ENCODE measurements around the gene NHSL2.

The NHSL2 gene

DNA sequence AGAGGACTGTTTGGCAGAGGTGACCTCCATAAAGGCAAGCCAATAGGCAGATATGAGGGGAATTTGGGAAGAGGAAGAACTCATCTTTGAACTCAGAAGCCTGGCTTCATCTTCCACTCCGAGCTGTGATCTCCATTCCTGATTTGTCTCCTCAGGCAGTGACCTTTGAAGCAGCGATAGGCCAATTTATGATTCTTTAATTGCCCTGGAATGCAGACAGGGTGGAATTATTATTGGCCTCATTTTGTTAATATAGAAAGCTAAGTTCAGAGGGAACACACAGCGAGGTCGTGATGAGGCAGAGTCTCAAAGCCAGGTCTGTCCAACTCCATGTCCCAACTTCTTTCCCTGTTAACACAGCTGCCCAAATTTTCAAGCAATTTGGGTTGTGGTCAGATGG lies 204.2 kb downstream of the NHSL2 start:
- DNase-seq: no peak

DNA sequence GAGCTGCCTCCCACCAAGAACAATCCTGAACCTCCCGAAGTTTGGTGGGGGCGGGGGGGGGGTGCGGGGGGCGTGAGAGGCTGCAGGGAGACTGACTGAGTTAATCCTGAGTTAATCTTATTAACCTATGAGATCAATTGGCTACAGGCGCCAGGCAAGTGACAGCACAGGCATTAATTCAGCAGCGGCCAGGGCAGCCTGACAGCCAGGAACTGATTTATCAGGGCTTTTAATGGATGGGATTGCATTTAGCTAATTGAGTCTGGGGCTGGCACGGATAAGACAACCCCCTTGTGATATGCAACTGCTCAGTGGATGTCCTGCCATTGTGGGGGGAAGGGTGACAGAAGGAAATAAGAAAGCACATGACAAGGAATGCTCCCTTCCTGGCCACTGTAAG lies 204.7 kb downstream of the NHSL2 start:
- no peak for DNase-seq

DNA sequence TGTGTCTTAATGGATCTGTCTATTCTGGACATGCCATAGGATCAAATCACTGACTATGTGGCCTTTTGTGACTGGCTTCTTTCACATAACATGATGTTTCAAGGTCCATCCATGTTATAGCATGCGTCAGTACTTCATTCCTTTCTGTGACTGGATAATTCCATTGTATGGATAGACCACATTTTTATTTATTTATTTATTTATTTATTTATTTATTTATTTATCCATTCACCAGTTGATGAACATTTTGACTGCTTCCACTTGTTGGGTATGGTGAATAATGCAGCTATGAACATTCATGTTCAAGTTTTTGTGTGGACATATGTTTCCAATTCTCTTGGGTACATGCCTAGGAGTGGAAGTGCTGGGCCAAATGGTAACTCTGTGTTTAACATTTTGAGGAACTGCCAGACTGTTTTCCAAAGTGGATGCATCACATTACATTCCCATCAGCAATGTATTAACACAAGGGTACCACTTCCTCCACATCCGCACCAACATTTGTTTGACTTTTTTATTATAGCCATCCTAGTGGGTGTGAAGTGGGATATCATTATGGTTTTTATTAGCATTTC lies 207.1 kb downstream of the NHSL2 start:
- DNase-seq: no peak

DNA sequence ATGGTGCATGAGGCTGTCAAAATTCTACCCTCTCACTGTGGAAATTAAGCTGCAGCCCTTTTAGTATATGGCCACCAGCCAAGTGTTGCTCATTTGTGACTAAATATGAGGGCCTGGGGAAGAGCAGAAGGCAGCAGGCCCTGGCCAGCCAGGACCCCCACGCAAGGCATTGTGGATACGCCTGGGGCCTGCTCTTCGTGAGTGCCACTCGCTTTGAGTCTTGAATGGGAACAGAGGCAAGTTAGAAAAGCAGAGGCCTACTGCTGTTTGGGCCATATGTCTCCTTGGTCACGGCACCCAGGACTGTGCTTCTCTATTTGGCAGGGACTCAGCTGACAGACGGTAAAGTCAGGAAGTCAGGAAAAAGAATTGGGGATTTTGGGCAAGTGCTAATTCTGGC lies 210.2 kb downstream of the NHSL2 start:
- DNase-seq: peak; percentile 29

DNA sequence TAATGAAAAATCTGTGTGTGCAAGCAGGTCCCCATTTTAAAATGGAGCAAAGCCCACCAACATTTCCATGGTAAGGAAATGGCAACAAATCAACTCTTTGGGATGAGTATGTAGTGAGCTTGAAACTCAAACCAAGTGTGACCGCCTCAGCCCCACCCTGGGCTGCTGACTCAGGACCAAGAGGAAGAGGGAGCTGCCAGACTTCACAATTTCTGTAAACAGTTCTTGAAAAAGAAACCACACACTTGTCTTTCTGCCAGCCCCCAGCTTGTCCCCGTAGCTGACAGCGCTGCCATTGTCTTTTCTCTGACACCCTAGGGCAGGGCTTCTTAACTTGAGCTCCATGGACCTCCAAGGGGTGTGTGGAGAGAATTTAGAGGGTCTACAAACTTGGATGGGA lies 210.7 kb downstream of the NHSL2 start:
- DNase-seq: peak; percentile 76

DNA sequence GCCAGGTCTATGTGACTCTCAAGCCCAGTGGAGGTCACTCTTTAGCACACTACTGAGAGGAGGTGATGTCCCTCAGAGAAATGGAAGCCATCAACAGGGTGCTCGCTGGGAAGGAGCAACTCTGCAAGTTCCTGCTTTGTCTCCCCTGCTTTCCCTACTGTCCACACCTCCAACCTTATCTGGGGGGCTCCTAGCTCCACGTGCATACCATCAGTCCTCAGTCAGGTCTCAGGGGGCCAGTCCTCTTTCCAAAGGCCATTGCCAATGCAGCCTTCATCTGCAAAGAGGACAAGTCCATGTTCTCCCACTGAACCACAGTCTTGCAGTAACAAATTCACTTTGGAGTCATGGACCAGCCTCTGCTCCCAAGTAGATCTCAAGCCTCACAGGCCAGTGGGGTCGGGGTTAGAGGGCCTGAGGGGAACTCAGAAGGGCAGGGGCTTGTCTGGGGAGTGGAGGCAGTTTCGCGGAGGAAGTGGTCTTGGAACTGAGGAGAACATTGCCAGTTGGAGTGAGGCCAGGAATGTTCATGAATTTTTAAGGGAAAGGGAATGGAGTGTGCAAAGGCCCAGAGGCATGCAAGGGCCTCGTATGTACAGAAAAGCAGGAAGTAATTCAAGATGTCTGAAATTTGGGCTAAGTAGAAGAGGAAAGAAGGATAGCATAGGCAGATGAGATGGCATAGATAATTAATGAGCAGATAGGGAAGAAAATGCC lies 212.1 kb downstream of the NHSL2 start:
- no peak for DNase-seq

DNA sequence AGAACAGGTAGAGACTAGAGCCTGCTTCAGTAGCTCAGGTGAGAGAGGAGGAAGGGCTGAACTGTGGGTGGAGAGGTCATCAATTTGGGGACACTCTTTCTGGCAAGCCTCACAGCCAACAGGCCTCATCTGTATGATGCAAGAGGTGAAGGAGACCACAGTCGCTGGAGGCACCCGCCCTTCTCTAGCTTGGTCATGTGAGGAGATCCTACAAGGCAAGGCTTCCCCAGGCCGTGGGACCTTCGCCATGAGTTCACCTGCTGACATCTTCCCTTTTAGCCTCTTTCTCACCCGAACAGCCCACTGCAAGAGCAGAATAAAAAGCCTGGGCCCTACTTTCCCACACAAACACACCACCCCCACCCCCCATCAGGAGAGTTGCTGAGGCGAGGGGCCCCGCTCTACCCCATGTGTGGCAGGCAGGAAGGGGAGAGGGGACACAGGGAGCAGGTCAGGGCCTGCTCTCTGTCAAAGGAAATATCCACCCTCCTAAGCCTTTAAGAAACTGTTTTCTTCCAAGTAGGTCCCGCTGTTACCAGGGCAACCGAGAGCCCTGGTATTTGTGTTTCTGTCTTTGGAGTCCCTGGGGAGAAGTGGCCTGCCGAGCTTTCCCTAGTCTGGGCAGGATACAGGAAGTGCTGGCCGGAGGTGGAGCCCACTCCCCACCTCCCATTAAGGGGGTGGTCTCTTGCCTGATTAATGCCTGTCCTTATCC lies 213.0 kb downstream of the NHSL2 start:
- peak; percentile 65 for DNase-seq

DNA sequence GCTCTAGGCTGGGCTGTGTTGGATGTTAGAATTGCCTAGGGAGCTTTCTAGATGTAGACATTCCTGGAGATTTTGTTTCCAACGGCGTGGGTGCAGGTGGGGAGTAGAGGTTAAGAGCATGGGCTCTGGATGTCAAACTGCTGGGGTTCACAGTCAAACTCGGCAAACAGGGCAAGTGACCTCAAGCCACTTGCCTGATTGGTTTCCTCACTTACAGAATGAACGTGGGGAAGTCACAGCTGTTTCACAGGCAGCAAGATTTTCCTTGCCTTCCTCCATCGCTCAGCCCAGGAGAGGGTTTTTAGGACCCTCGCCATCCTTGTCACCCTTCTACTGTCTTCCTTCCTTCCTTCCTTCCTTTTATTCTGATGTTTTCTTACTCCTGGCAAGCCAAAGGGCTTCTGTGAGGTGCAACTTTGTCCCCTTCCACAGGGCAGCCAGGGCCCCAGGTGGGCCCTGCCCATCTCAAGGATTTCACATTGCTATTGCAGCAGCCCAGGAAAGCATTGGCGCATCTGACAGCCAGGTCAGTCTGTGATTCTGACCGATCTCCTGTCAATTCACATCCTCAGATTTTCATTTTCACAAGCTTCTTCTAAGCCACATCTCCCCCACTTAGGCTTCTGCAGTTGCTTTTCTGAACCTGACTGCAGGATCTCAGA lies 214.0 kb downstream of the NHSL2 start:
- DNase-seq: no peak

DNA sequence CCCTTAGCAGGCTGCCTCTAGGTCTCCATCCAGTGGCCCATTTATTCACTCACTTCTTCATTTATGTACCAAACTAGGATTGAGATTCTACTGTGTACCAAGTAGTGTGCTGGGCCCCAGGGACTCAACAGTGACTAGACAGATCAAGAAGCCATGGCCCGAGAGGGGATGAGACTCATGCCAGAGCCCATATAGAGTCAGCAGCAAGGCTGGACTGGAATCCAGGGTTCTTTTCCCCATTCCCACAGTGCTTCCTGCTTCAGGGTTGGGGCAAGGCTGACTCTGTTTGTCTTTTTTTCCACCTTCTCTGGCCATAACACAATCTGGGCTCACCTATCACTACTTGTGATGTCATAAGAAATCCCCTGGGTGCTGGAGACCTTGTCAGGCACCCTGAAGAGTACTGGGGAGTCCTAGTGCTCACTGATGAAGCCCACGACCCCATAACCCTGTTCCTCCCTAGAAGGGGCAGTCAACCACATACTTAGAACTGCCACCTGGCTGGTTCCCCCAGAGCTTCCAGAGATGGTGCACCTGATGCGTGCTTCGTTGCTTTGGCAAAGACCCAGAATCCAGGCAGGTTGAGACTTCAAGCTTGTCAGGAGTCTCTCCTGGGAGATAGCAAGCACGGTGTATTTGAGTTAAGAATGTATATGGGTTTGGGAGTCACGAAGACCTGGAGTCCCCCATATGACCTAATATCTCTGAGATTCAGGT lies 214.8 kb downstream of the NHSL2 start:
- DNase-seq: no peak

DNA sequence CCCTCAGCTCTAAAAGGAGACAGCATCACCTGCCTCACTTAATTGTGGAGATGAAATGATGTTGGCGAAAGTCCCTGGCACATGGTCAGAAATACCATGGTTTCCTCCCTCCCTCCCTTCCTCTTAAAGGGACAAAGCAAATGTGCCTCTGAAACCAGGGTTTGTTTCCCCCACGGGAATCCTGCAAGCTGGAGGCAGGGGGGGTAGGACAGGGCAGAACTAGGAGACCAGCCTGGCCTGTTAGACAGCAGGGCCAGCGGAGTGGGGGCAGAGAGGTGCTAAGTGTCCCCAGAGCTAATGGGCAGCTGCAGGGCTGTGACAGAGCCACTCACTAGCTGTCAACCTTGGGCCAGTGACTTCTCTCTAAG lies 215.4 kb downstream of the NHSL2 start:
- no peak for DNase-seq

DNA sequence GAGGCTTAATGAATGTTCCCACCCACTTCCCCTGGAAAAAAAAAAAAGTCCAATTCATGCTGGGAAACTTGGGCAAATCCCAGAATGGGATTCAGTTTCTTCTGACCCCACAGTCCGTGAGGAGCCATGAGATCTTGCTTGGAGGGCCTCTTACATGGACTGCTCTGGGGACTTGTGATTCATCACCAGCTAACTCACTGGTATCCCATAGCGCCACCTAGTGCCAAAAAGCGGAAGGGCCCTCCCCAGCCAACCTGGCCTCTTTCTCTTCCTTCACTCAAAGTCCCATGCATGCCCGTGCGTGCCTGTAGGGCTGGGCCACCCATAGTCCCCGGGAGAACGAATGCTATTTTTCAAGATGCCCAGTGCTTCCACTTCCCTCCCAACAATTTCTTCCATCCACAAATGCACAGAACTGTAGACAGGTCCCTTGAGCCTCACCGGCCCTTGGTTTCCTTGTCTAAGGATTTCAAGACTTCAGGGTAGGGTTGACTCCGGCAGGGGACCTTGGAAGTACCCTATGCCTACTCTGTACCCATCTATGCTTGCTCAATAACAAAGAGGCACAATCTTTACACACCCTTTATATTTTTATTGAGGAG lies 216.0 kb downstream of the NHSL2 start:
- DNase-seq: peak; percentile 90

DNA sequence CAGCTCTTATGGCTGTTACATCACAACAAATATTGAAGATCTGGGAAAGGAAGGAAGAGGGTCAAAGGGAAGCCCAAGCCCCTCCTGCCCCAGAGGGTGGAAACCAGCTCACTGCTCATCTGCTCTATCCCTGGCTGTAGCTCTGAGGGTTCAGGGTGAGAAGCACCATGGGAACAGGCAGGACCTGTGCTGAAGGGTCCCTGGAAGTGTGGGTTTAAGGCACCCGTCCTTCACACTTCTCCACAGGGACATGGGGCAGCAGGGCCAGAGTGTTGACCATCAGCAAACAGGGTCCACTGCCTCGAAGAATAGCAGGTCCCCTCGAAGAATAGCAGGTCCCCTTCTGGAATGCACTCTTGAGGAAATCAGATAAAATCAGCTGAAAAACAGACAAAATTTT lies 216.7 kb downstream of the NHSL2 start:
- DNase-seq: no peak

DNA sequence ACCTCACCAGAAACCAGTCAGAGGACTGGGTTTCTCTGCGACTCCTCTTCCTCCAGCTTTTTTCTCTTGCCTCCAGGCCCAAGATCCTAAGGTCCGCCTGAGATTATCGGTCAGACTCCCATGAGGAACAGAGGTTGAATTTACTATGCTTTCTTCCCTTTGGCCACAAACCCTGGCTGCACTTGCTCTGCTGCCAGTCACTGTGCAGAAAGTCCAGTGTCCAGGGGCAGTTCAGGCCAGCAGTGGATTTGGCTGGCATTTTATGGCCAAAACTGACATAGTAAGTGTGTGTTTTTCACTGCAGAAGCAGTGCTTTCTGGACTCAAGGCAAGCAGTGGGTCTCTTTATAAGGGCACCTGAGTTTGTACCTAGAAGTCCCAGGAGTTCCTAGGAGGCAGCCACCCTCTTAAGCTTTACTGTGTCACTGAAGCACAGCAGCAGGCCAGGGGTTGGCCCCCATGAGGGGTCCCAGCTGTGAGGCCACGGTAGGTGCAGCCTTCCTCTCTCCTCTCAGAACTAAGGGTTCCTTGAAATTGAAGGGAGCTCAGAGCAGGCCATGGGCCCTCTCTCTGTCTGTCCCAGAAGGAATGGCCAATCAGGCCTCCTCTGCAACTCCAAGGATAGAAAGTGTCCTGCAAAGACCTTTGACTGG lies 217.7 kb downstream of the NHSL2 start:
- no peak for DNase-seq

DNA sequence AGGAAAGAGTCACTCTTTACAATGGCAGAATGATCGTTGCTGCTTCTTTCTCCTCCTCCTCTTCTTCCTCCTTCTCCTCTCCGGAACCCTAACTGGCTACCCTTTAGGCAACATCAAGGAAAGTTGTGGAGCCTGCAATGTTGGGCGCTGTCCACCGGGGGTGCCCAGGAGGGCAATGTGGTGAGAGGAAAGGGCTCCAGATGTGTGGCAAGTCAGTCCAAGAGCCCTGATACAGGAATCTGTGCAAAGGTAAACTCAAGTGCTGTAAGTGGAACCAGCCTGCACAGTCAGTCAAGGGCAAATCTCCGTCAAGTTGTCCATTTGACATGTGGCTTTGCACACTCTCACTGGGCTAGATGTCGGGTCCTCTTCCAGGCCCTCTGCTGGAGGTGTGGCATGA lies 218.2 kb downstream of the NHSL2 start:
- DNase-seq: no peak

DNA sequence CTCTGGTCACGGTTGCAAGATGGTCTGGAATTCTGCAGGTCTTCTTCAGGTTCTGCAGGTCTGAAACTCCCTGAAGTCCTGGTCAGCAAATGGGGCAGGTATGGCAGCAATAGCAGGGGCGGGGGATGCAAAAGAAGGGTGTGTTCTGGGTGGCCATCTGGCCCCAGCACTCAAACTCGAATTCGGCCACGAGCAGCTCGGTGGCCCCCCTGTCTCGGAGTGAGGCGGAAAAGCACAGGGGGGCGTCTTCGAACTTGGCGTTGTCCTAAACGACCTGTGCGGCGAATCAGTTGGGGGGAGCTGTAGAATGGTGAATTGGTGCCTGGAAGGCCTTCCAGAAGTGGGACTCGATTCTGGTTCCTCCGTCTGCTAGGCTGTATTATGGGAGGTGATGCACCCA lies 219.0 kb downstream of the NHSL2 start:
- DNase-seq: no peak

DNA sequence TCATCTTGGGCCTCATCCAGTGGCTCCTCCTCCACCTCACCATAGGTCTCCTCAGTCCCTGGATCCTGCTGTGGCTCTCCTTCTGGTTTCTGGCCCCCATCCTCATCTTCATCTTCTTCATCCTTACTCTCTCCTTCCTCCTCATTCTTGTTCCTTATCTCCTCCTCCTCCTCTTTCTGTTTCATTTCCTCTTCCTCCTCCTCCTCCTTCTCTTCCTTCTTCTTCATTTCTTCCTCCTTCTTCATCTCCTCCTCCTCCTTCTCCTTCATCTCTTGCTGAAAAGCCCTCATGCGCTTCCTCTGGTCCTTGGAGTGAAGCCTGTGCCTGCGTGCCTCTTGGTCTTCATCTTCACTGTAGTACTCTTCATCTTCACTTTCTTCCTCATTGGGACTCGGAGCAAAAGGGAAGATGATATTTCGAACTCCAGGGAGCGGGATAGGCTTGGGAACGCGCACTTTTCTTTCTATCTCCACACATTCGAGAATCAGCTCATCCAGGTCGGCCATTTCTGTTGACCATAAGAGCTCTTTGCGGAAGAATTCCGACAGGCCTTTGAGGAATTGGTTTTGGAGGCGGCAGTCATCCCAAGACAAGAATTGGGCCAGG lies 219.6 kb downstream of the NHSL2 start:
- no peak for DNase-seq

DNA sequence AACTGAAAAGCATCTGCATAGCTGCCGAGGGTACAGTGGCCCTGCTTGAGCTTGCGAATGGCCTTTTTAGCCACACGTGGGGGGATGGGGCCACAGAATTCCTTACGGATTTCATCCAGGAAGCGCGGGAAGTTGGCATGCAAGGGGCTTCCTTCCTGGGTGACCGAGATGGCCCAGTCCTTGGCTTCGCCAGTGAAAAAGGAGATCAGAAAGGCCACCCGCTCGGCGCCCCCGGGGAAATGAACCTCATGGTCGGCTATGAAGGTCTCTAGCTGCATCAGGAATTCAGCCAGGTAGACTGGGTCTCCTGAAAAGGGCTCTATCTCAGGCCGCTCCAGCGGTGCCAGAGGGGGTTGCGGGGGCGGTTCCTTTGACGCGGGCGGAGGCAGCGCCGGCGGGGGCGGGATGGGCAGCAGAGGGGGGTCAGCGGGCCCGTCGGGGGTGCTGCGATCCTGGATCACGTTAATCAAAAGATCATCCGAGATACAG lies 220.2 kb downstream of the NHSL2 start:
- no peak for DNase-seq

DNA sequence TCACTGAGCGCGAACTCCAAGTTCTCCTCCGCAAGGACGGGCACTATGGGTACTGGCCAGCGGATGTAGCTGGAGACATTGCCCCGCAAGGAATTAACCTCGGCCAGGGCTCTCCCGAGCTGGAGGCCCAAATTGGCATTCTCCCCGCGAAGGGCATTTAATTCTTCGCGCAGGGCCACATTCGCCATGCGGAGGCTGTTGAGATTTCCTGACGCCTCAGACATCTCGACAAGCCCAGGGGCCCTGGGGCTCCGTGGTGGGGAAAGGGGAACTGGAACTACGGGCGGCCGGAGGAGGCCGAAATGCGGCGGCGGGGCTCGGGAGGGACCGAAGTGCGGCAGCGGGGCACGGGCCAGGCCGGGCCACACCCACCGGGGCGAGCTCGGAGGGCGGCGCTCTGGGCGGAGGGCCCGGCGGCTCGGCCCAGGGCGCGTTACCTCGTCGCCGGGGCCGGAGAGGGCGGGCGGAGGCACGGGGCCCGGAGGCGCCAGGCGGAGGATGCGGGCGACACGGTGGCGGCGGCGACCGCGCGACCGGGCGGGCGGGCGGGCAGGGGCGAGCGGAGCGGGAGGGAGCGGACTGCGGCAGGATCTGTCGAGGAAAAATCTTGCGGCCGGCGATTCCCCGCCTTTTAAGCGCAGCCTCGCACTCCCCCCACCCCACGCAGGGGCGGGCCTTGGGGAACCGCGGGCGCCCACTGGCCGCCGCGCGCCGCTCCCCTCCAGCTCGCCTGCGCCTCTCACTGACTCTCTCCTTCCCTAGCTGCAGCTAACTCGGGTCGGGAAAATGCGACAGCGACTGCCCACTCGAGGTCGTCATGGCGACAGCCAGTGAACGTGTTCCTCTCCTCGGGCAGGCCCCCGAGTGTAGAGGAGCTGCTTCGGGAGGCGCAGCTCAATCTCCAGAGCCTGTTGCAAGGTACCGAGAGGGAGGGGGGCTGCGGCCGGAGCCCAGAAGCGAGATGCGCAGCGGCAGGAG lies 221.0 kb downstream of the NHSL2 start, which contains the start of gene RTL5:
TSS of gene RTL5 (minus strand) at position 599 of the 978 bp plus-strand sequence.
- DNase-seq: peak; percentile 87

DNA sequence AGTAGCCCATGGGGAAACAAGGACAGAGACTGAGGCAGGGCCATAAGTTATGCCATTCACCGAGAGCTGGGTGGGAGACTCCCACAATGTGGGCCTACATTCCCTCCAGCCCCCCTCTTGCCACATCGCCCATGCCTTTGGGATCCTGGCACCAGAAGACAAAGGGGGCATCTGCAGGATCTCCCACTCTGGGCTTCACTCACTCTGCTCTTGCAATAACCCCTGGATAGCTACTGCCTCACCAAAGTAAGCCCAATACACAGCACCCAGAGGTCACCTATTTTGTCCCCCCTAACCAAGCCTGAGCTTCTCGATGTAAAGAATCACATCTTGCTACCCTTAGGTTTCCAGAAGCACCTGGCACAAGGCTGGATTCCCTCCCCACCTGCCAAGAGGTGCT lies 221.8 kb downstream of the NHSL2 start:
- DNase-seq: no peak

DNA sequence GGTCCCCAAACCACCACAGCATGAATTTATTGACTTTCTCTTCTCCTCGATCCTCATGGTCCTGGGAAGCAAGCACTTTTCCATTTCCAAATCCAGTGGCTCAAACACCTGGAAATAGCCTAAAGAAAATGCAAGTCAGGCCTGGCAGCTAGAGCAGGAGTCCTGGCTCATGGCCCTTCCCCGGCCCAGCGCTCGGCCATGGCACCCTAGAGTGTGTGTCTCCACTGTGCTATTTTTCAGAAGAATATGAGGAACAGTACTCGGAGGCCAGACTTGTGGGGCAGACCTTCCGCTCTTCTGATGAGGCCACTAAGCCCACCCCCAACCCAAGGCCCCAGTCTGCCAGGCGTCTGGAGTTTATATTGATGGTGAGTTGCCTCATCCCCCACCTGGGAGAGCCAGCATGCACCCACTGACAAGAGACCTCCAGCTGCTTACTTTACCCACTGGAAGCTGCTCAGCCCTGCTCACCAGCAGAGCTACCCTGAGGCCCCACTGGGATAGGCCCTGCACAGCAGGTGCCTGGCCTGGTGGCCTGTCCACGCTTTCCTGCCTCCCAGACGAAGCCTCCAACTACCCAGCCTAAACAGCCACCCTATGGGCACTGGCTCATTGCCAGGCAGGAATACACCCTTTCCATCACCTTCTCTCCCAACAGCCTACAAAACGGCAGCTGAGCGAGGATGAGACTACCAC lies 223.4 kb downstream of the NHSL2 start:
- no peak for DNase-seq
